ENCODE measurements around the gene EN2. TPM values are rescaled to one million over a fixed set of nuclear protein-coding genes. Genes with fewer than 3 reads are reported as not detected.
A peak's percentile ranks its signal among the peaks of the same experiment; 100 is the strongest.

EN2 gene
- total RNA-seq, 2 donors from 2014 or later, result not detected

DNA sequence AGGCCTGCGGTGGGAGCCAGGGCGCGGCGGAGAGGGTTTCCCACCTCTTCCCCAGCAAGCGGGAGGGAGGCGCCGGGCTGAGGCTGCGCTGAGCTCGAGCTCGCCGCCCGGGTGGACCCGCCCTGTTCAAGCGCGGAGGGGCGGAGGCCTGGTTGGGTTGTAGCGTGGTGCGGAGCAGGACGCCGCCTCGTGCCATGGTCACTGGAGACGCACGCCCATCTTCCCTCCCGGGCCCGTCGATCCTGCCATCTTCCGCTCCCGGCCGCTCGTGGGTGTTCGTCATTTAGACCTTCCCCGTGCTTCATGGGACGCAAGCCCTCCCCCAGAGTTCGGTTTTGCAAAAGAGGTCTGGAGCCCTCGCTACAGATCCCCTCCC, 9.3 kb upstream of the EN2 start:
- intact Hi-C loops (cut with DNase I, micrococcal nuclease), result no loop called here
- ATAC-seq, result peak; percentile 59

GRCh38 chr7:155449008-155449868, 8.7 kb upstream of the EN2 start:
- ATAC-seq, result no peak
- no peak for DNase-seq
- intact Hi-C loops (cut with DNase I, micrococcal nuclease), result no loop called here

More for the DNA sequence above, 9.3 kb upstream of the EN2 start:
- DNase-seq, result no peak

GRCh38 chr7:155449869-155450557, 7.9 kb upstream of the EN2 start:
- intact Hi-C loops (cut with DNase I, micrococcal nuclease), result no loop called here
- DNase-seq, result no peak
- no peak for ATAC-seq

DNA sequence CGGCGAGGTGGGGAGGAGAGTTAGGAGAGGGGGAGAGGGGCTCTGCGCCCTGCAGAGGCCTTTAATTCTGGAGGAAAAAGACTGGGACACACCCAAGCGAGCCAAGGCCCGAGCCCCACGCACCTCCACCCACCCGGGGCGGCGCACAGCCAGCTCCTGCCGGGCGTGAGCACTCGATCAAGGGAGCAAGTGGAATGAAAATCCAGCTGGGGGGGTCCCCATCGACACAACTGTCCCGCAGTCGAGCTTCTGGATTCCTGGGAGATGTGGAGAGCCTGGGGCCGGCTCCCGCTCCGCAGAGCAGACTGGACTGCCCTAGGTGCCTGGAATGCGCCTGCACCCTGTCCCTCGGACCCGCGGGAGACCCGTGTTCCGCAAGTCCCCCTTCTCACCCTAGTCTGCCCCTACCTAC, 7.4 kb upstream of the EN2 start:
- no peak for ATAC-seq
- no peak for DNase-seq
- intact Hi-C loops (cut with DNase I, micrococcal nuclease), result no loop called here

GRCh38 chr7:155450970-155451801, 6.7 kb upstream of the EN2 start:
- no peak for ATAC-seq
- intact Hi-C loops (cut with DNase I, micrococcal nuclease), result no loop called here
- no peak for DNase-seq

- intact Hi-C loops (cut with DNase I, micrococcal nuclease), result no loop called here
- ATAC-seq (no peak), DNase-seq (no peak)
These were observed 6.1 kb upstream of the EN2 start for GRCh38 chr7:155451840-155452239.

GRCh38 chr7:155452505-155453295, 5.2 kb upstream of the EN2 start:
- DNase-seq (no peak), ATAC-seq (no peak)
- intact Hi-C loops (cut with DNase I, micrococcal nuclease), result no loop called here

- ATAC-seq (no peak), DNase-seq (no peak)
These were observed 4.4 kb upstream of the EN2 start for GRCh38 chr7:155453296-155454182.

DNA sequence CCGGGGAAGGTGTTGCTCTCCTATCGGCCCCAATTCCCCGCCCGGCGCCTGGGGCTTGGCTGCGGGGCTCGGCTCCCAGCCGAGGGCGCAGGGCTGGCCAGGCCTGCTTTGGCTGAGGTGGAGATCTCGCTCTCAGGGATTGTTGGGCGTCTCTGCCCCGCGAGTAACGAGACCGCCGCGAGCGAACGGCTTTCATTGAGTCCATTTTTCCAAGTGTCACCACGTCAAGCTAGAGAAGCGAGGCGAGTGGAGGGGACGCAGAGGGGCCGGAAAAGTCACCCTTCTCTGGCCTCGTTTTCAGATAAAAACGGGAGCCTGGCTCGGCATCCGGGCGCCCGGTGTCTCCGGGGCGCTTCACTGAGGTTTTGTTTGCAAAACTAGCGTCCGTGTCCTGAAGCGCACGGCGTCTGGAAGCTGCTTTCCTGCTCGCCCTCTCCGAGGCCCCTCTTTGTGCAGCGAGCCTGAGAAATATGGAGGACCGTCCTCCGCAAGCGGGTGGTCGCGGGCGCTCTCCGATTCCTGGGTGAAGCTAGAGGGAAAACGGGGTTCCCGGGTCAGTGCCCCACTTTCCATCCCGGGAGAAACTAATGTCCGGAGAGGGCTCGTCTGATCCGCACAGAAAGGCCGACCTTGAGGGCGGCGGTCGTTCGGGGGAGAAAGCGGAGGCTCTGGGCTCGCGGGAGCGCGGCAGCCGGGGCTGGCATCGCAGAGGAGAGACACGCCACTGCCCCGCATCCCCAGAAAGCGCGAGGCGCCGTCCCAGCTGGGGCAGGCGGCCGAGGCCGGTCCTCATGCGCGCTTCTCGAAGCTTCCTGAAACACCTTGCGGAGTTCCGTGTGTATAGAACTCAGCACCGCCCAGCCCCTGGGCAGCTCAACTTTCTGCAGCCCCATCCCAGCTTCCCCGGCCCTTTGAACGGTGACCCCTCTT, 3.5 kb upstream of the EN2 start:
- DNase-seq, result no peak
- ATAC-seq, result no peak
- intact Hi-C loops (cut with DNase I, micrococcal nuclease), result no loop called here

More at GRCh38 chr7:155453296-155454182, 4.4 kb upstream of the EN2 start:
- intact Hi-C loops (cut with DNase I, micrococcal nuclease), result no loop called here

DNA sequence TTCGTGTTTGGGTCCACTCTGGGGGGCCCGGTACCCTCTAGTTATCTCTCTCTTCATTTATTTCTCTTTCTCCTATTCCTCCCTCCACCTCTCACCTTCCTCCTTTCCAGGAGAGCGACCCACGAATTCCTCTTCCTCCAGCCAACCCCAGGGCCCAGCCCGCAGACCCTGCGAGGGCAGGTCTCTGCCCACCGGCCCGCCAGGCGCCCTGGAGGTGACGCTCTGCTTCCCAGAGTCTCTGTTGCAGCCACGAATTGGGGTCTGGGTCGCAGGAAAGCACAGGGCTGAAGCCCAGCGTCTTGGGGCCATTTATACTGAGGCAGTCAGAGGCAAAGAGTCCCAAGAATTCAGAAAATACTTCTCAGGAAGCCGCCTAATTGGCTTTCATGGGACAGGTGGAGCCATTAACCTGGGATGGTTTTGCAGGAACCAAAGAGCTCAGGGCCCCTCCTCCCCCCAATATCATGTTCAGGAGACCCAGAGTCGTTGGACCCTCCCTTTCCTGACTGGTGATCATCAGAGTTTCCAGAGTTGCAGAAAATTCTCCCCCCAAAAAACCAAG, 2.7 kb upstream of the EN2 start:
- intact Hi-C loops (cut with DNase I, micrococcal nuclease), result no loop called here
- DNase-seq (no peak), ATAC-seq (no peak)

GRCh38 chr7:155455776-155456737, 1.9 kb upstream of the EN2 start:
- intact Hi-C loops (cut with DNase I, micrococcal nuclease), result no loop called here
- no peak for ATAC-seq
- no peak for DNase-seq

GRCh38 chr7:155456738-155457543, 988 bp upstream of the EN2 start:
- DNase-seq (peak; percentile 53 to 72), ATAC-seq (peak; percentile 93)
- intact Hi-C loops (cut with DNase I, micrococcal nuclease), result no loop called here

- no peak for DNase-seq
- intact Hi-C loops (cut with DNase I, micrococcal nuclease), result no loop called here
- peak; percentile 50 for ATAC-seq
These were observed 302 bp upstream of the EN2 start for GRCh38 chr7:155457544-155458110.
